ENCODE data around the gene SLC6A1.

SLC6A1 gene

DNA sequence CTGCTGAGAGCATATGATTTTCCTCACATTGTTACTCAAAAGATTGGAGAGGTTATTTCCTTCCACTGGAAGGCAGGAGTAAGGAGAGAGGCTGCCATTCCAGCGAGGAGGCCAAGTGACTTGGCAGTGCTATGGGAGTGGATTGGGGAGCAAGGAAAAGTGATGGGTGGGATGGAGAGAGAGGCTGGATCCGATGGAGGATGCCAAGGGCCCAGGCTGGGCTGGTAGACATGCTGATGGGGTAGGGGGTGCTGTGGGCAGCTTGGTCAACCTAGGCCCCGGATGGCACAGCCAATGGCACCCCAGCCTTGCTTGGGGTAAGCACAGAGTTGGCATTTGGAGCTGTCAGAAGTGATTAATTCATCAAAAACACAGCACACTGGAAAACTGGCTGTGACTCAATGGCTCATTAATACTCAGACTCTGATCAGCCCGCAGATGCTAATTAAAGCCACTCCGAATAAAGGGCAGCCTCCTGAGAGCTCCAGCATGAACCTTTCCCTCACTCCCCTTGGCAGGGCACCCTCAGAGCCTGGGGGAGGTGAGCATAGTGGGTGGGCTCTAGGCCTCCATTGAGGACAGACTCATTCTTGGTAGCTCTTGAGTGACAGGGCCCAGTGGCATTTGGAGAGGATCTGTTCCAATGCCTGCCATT lies 22.1 kb upstream of the SLC6A1 start:
- no peak for DNase-seq (ENCODE audit: low read depth, low spot score)

DNA sequence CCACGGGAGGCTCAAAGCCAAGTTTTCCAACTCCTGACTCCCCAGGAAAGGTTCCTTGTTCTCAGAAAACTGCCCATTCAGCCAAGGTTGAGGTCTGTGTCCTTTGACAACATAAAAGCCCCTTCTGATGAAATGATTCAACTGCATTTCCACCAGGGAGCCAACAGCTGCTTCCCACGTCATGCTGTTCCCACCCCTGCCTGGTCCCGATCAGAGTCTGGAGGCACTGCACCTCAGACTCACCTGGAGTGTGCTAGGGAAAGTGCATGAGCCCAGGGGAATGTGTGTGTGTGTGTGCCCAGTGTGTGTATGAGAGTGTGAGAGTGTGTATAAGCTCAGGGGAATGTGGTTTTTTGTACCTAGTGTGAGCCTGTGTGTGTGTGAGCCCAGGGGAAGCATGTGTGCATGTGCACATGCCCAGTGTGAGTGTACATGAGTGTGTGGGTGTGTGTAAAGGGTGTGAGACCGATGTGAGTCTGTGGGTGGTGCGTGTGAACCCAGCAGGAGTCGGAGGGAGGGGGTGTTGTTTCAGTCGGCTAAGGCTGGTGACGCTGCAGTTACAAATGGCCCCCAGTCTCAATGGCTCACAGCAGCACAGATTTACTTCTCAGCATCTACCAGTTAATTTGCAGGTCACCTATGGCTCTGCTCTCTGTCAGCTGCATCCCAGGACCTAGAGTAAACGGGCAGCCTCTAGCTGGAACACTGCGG lies 20.3 kb upstream of the SLC6A1 start:
- no peak for DNase-seq (ENCODE audit: low read depth, low spot score)

DNA sequence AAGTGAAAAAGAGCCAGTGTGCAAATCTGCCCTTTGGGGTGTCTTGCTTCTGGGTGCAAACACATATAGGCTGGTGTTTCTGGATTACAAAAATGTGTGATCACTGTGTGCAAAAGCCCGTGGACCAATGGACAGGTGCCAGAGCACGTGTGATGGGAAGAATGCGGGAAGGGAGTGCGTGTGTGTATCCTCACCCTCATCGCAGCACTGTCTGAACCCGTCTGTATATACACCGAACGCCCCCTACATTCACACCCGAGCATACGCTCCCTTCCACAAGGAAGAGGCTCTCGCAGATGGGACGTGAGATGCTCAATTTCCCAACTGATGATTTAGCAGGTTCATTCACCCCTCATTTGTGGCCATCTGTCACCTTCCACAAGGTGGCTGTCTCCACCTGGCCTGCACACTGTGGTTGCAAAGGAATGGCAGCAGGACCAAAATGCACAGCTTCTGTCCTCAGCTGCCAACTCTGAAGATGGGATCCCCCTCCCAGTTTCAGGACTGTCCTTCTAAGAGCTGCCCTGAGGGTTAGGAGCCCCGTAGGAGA lies 19.4 kb upstream of the SLC6A1 start:
- DNase-seq (ENCODE audit: low read depth, low spot score) = no peak

DNA sequence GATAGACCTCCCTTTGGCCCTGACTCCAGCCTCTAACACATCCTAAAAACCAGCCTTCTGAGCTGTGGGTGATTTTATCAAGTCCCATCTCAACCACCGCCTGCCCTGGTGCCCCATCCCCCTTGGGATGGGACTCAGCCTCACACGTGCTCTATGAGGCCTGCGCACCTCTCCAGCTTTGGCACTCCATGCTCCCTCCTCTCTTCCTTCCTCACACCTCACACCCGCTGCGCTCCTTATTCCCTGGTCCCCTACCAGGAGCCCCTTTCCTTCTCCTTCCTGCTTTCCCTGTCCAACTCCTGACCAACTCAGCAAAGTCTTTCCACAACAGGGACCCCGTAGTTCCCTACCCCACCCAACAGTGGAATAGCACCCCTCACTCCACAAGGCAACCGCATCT lies 18.4 kb upstream of the SLC6A1 start:
- no peak for DNase-seq (ENCODE audit: low read depth, low spot score)

DNA sequence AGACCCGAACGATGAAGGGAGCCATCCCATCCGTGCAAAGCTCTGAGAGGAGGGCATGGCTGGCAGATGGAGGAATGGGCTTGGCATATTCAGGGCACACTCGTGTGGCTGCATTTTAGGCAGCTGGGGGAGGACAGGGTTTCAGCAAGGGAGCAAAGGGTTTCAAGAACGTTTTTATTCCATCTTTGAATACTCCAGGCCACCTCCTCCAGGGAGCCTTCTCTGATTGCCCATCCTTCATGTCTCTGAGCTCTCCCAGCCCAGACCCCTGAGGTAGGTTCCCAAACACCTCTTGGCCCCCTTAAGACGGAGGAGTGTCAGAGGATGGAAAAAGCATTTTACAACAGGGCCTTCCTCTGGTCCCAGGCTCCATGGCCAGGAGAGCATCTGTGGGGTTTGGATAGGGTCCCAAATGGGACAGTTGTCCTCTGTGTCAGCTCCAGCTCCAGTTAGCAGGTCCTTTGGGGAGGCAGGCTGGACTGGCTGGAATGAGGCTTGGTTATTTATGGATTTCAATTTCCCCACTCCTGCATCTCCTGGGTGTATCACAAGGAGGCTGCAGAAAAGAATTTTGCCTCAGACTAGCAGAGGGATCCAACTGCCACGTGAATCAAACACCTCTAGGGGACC lies 17.7 kb upstream of the SLC6A1 start:
- no peak for DNase-seq (ENCODE audit: low read depth, low spot score)

DNA sequence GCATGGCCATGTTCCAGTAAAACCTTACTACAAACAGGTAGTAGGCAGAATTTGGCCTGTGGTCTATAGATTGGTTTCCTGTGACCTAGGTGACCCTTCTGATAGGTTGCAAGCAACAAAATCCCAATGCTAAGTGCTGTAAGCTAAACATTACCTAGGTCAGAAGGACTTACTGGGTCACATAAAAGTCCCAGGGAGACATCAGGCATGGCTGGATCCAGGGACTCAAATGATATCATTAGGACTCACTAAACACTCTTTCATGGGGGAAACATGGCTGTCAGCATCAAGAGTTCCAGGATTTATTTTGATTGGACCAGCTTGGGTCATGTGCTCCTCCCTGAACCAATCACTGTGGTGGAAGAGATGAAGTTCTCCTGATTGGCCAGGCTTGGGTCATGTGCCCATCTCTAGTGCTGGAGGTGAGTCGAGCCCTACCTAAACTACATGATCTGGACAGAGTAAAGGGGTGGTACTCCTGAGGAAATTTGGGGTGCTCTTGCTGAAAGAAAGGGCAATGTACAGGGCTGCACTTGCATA lies 16.8 kb upstream of the SLC6A1 start:
- no peak for DNase-seq (ENCODE audit: low read depth, low spot score)

DNA sequence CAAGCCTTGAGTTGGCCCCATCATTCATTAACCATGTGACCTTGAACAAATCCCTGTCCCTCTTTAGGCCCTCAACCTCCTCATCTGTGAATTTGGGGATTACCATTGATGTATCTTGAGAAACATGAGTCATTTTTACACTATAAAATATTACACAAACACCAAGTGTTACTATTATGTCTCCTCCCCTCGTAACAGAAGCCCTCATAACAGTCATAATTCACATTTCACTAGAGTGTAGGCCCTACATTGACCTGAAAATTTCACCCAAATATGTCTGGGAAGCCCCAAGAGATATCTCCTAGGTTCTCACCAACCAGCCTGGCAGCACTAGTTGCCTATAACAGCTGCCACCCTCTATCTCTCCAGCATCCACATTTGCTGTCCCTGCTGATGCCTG lies 15.8 kb upstream of the SLC6A1 start:
- DNase-seq (ENCODE audit: low read depth, low spot score) = no peak

DNA sequence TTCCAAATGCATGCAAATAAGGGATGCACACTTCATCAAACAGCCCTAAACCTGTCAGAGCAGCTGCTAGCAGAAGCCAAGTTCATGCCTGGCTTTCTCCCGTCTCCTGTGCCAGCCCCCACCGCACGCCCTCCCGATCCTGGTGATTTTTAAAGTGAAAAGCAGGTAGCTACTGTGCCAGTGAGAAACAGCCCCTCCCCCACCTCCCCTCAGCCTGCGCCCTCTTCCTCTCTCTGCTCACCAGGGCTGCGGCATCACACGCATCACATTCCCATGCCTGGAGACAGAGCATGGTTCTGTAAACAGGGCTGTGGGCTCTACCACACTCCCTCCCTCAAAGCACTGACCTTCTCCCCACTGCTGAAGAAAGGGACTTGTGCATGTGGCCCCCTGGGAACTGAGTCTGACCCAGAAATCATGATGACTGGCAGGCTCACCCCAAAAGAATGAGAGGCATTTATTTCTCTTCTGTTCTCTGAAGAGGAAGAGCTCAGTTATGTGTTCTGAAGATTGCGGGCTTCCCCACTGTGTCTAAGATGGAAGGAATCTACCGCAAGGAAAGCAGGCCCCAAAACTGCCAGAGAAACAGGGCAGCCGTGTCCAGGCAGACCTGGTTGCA lies 14.5 kb upstream of the SLC6A1 start:
- DNase-seq (ENCODE audit: low read depth, low spot score) = no peak

DNA sequence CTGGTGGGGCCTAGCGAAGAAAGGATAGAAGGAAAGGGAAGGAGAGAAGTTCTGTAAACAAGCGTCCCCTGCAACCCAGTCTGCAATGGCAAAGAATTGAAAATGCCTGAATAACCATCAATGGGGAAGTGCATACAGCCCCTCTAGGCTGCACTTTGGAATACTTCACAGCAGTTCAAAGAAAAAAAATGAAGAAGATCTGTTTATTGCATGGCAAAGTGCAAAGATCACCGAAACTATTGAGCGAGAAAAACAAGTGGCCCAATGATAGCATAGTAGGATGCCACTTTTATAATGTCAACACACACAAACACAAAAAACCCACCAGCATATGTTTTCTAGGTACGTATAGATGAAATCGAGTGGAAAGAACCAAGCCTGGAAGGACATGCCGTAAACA lies 13.6 kb upstream of the SLC6A1 start:
- no peak for DNase-seq (ENCODE audit: low read depth, low spot score)

DNA sequence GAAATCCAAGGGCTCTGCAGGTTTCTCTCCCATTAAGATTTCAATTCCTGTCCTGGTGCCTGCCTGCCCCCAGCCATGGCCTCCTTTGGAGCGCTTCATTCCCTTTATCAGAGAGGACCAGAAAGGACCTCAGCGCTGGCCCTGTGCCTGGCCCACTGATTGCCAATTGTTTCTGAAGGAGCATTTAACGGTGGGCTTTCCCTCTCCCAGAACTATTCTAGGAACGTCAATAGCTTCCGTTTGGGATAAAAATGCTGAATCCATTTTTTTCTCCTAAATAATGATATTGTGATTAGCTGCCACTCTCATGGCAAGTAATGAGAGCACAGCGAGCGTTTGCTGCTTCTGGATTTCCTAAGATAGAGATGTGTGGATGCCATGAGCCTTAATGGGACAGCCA lies 12.2 kb upstream of the SLC6A1 start:
- DNase-seq (ENCODE audit: low read depth, low spot score) = no peak

DNA sequence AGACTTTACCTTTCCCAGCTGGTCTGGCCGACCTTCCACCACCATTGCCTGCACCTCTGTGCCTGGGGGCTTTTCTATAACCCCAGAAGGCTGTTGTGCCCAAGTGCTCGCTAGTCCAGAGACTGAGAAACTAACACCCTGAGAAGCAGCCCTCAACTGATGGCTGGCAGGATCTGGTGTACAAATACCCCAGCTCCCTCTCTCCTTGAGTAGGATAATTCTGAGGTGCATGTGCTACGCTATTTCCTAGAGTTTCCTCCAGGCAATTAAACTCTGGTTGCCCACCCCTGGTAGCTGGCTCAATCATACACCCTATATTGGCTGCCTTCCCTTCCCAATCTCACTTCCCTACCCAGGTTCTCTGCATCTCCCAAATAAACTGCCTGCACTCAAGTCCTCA lies 11.5 kb upstream of the SLC6A1 start:
- DNase-seq (ENCODE audit: low read depth, low spot score) = no peak

DNA sequence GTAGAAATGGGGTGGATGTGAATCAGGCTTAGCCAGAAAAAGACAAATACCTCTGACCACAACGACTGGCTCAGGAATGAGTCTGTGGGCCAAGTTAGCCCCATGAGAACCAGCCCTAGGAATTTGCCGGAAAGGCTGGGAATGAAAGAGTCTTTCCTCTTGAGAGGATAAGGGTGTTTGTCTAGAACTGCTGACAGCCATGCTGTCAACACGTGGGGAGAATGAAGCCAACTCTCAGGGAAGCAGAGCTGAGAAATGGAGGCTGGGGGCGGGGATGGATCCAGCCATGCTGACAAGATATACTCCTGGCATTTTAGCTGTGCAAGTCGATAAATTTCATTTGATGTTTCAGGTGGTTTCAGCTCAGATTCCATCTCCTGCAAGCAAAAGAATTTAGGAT lies 10.6 kb upstream of the SLC6A1 start:
- no peak for DNase-seq (ENCODE audit: low read depth, low spot score)

DNA sequence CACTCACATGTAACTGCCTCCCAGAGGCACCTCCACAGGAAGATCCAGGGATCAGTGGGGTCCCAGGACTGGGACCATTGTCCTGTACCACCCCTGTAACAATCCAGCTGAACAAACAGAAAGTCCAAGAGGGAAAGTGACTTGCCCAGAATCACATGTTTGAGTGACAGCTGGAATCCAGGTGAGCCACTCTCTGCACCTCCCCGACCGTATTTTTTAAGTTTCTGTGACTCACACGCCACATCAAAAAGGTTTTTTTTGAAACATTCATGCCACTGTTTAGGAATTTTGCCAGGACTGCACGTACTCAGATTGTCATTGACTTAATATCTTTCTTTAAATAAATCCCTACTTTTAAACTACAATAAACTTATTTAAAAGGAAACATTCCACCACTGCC lies 9.8 kb upstream of the SLC6A1 start:
- DNase-seq (ENCODE audit: low read depth, low spot score) = no peak

DNA sequence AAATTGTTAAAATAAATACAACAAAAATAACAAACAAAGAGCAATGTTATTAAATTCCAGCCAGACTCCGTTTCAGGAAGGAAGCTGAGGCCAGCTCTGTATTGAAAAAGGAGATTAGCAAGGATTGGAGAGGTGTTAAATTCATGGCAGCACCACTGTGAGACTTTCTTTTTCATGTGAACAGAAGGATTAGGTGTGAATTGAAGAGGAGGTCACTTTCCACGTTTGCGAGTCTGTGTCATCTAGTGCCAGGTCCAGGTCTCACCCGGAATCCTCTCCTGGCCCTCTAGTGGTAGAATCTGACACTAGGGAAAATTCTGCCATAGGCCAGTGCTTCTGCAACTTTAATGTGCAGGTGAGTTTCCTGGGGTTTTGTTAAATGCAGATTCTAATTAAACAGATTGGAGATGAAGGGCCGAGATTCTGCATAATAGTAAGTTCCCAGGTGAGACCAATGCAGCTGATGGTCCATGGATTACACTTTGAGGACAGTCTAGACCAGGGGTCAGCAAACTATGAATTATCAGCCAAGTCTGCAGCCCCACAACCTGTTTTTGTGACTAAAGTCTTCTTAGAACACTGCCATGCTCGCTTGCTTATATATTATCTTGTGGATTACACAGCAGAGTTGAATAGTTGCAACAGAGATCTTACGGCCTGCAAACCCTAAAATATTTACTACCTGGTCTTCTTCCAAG lies 9.2 kb upstream of the SLC6A1 start:
- no peak for DNase-seq (ENCODE audit: low read depth, low spot score)

DNA sequence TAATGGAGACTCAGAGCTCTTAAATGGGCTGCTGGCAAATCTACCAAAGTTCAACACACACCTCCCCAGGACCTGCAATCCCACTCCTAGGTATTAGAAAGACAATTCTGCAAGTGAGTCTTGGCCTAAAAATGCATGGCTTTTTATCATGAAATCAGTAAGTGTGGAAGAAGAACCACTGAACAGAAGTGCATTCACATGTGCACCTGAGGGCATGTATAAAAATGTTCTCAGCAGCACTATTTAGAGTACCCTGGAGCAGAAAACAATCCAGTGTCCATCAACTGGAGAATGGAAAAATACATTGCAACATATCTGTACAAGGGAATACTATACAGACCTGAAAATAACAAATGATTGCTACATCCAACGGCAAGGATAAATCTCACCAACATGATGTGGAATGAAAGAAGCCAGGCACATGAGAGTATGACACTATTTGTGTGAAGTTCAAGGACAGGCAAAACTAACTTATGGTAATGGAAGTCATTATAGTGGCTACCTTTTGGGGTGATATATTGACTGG lies 8.1 kb upstream of the SLC6A1 start:
- no peak for DNase-seq (ENCODE audit: low read depth, low spot score)

DNA sequence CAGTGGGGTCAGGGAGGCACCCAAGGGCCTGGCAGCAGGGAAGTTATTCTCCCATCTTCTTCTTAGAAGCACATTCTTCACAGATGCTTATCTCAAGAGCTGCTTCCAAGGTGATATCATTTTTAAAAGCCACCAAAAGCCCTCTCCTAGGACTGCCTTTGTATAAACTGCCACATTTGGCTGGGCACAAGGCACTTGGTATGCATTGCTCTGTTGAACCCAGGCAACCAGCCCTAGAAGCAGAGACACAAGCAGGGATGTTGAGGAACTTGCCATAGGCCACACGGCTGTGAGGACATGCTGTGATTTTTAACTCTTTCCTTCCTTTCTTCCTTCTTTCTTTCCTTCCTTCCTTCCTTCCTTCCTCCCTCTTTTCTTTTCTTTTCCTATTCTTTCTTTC lies 7.4 kb upstream of the SLC6A1 start:
- DNase-seq (ENCODE audit: low read depth, low spot score) = no peak

DNA sequence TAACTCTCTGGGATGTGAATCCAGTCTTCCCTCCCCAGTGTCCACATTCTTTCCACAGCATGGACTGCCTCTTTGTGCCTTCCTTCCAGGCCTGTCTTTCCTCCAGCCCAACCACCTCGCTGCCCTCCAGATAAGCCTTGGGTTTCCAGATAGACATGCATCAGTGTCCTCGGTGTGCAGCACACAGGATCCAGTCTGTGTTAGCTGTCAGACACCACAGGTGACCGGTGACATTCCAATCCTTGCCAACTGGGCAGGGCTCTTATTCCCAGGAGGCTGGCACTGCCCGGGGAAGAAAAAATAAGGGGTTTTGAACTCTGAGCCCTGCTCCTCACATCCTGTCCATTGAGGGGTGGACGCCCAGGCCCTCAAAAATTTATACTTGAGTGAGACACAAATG lies 6.0 kb upstream of the SLC6A1 start:
- no peak for DNase-seq (ENCODE audit: low read depth, low spot score)

DNA sequence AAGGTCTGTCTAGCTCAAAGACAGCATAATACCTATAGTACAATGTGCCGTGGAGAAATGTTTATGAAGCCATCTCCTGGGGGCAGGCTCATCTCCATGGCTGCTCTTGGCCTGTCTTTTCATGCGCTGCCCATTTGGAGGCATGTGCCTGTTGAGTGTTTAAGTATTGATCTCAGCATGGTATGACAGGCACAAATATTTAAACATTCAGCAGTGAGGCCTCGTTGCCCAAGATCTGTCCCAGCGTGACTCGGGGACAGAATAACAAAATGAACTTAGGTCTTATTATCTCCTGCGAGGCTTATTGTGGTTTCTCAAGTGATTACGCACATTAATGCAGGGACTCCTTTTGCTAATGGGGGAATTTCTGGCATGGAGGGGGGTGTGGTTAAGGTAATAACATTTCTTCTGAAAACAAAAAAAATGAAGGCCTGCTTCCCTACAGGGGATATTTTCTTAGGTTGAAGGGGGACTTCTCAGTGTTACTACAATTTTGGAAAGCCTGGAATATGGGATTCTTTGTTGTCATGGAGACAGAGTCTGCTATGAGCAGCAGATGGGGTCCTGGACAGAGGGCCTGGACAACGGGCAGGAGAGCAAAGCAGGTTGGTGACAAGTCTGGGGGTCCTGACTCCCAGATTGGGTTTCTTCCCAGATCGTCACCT lies 4.4 kb upstream of the SLC6A1 start:
- DNase-seq (ENCODE audit: low read depth, low spot score) = no peak

DNA sequence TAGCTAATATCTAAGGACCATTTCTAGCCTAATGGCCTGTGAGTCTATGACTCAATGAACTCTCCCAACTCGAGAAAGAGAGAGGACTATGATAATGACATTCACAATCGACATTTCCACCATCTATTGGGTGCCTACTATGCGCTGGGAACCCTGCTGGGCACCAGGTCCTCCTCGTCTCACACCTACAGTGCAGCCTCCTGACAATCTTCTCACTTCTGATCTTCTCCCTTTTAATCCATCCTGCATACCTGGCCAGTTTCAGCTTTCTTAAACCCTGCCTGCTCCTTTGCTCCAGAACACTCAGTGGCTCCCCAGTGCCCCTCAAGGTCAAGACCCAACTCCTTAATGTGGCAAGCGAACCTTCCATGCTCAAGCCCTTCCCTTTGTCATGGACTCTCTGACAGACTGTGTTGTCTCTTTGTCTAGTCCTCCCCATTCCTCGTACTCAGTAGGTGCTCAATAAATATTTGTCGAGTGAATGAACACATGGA lies 3.5 kb upstream of the SLC6A1 start:
- DNase-seq (ENCODE audit: low read depth, low spot score) = no peak

DNA sequence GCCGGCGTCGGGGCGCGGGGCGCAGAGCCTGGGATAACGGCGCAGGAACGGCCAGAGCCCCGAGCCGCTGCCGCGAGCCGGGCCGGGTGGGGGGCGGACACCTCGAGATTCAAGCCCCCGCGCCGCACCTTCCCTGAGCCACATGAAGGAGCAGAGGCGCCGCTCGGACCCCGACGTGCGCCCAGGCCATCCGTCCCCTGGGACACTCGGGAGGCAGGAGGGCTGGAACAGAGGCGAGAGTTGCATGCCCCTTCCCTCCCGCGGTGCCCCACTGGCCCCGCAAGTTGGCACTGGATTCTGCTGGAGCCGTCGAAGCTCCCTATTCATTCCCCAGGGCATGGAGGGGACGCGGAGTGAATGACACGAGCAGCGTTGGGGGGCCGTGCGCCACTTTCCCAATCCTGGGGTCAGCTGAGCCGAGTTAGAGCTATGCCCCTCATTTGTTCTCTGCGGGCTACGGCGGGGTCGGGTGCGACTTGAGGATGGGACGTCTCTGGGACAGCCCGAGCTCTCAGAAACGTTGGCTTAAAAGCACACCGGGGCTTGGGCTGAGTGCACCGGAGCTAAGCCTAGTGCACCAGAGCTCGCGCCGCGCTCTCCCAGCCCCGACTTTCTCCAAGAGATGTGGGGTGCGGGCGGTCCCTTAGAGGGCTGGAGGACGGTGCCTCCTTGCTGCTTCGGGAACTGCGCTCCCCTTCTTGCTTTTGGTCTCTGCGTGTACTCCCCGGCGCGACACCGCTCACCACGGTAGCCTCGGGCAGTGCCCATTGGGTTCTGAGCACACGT lies 588 bp downstream of the SLC6A1 start:
- no peak for DNase-seq (ENCODE audit: low read depth, low spot score)
